Smooth muscle cell (in vitro differentiated cells): ENCODE data around the gene ETV5. TPM values are rescaled to one million over a fixed set of nuclear protein-coding genes. Genes with fewer than 3 reads are reported as not detected.
"Not testable (repeated sequence)": the region's sequence is repeated elsewhere in the genome, so short reads cannot be mapped to it uniquely, and the experiment has no call there.

Experiments used
- DNase-seq: peaks from one replicate; lab custom pipeline; 2025; ENCODE audit not compliant: unreplicated experiment; lab: John Stamatoyannopoulos, UW
- H2AFZ ChIP-seq: fragments of 200-600 bp; sonication (generic); 2 replicates; pipeline ENCODE4 v1.6.0; 2016; ENCODE audit warnings: antibody characterized with exemption, low read depth, mild to moderate bottlenecking
- H3F3A ChIP-seq: fragments of 200-600 bp; sonication (generic); 2 replicates; pipeline ENCODE4 v1.6.0; 2017; ENCODE audit warnings: antibody characterized with exemption, low read depth
- H3K27ac ChIP-seq: fragments of 200-600 bp; sonication (generic); 2 replicates; pipeline ENCODE4 v1.5.1; 2016; ENCODE audit warnings: low read depth, mild to moderate bottlenecking
- H3K27me3 ChIP-seq: fragments of 200-600 bp; sonication (generic); 2 replicates; pipeline ENCODE4 v1.6.1; 2016; ENCODE audit warnings: low read depth, mild to moderate bottlenecking
- H3K36me3 ChIP-seq: fragments of 200-600 bp; sonication (generic); 2 replicates; pipeline ENCODE4 v1.5.1; 2016; ENCODE audit warnings: low read depth
- H3K4me1 ChIP-seq: fragments of 200-600 bp; sonication (generic); 2 replicates; pipeline ENCODE4 v1.5.1; 2016; ENCODE audit warnings: low read depth
- H3K4me2 ChIP-seq: fragments of 200-600 bp; sonication (generic); 2 replicates; pipeline ENCODE4 v1.6.0; 2016; ENCODE audit warnings: mild to moderate bottlenecking
- H3K4me3 ChIP-seq: fragments of 200-600 bp; sonication (generic); 2 replicates; pipeline ENCODE4 v1.5.1; 2016; ENCODE audit warnings: mild to moderate bottlenecking
- H3K79me2 ChIP-seq: fragments of 200-600 bp; sonication (generic); 2 replicates; pipeline ENCODE4 v1.6.0; 2016; ENCODE audit warnings: low read depth, mild to moderate bottlenecking
- H3K9ac ChIP-seq: fragments of 200-600 bp; sonication (generic); 2 replicates; pipeline ENCODE4 v1.6.0; 2016; ENCODE audit warnings: low read depth
- H3K9me3 ChIP-seq: fragments of 200-600 bp; sonication (generic); replicated peaks from 2 replicates; pipeline ENCODE4 v1.5.1; 2016; ENCODE audit warnings: low read depth
- H4K20me1 ChIP-seq: fragments of 200-600 bp; sonication (generic); 2 replicates; pipeline ENCODE4 v1.6.0; 2016; ENCODE audit warnings: low read depth
- CTCF ChIP-seq: fragments of 200-600 bp; sonication (generic); IDR thresholded peaks from 2 replicates; pipeline ENCODE4 v1.5.1; 2017; ENCODE audit warnings: borderline replicate concordance, mild to moderate bottlenecking, antibody characterized with exemption; ENCODE audit not compliant: insufficient read depth, poor library complexity, severe bottlenecking
- WGBS: methylation state at CpG from one replicate; pipeline ENCODE4 v1.1.7; 2016; ENCODE audit warnings: low lambda C conversion rate; 5-methylcytosine and 5-hydroxymethylcytosine counted together
- polyA plus RNA-seq: library from polyadenylated mRNA; unstranded; fragments of >200 nt; fragmentation: Nextera tagmentation; extraction: Ambion mirVana; gene quantifications from 2 replicates; pipeline ENCODE4 v1.2.1, GENCODE V29; 2016
- total RNA-seq: library from RNA; depleted of rRNA; stranded (reverse); fragments of >200 nt; gene quantifications from 2 replicates; pipeline ENCODE4 v1.2.3, GENCODE V29; 2014

Gene ETV5
- total and polyA plus RNA-seq, 2 experiments from 2014 or later = 32.6 to 51.8 TPM

- Histone ChIP-seq H3K4me3 (no peak overlapping the region), H3K27me3 (no peaks in the 10 kb centered on the region), H3K79me2 (no peaks in the 10 kb centered on the region), H4K20me1 (no peaks in the 10 kb centered on the region), H3F3A (no peaks in the 10 kb centered on the region), H3K9me3 (peaks cover 3% of the 10 kb centered on the region), H3K9ac (no peak overlapping the region), H2AFZ (no peak overlapping the region), H3K4me2 (no peak overlapping the region), H3K4me1 (no peaks in the 10 kb centered on the region), H3K27ac (no peak overlapping the region), H3K36me3 (no peaks in the 10 kb centered on the region)
- DNase-seq = no peak
- 92% methylated on average over 4 of the region's 4 CpGs for WGBS
- TF ChIP-seq CTCF = no peak
Measured at GRCh38 chr3:186038360-186038759, 70.5 kb downstream of the ETV5 start.

- H3K9me3 ChIP-seq = peaks cover 3% of the 10 kb centered on the region
- H3F3A ChIP-seq = no peaks in the 10 kb centered on the region
- H3K4me2 ChIP-seq = peak overlapping the region; percentile 13
- 32% methylated on average over 4 of the region's 4 CpGs for WGBS
- no peaks in the 10 kb centered on the region for H3K36me3 ChIP-seq
- no peaks in the 10 kb centered on the region for H3K79me2 ChIP-seq
- H3K27me3 ChIP-seq = no peaks in the 10 kb centered on the region
- H3K4me1 ChIP-seq = no peaks in the 10 kb centered on the region
- H3K27ac ChIP-seq = no peak overlapping the region
- no peaks in the 10 kb centered on the region for H4K20me1 ChIP-seq
- DNase-seq = no peak
- H3K4me3 ChIP-seq = no peak overlapping the region
- H3K9ac ChIP-seq = no peak overlapping the region
- TF ChIP-seq CTCF = no peak
- H2AFZ ChIP-seq = no peak overlapping the region
Measured at GRCh38 chr3:186035277-186035676, 73.6 kb downstream of the ETV5 start.

- Histone ChIP-seq H2AFZ (no peak overlapping the region), H3K4me3 (no peak overlapping the region), H3K36me3 (no peaks in the 10 kb centered on the region), H4K20me1 (no peaks in the 10 kb centered on the region), H3K9ac (no peak overlapping the region), H3K9me3 (no peaks in the 10 kb centered on the region), H3K79me2 (no peaks in the 10 kb centered on the region), H3K27ac (no peak overlapping the region), H3F3A (no peaks in the 10 kb centered on the region), H3K4me1 (no peaks in the 10 kb centered on the region), H3K4me2 (no peak overlapping the region), H3K27me3 (no peaks in the 10 kb centered on the region)
- DNase-seq = no peak
- no peak for TF ChIP-seq CTCF
- WGBS = 100% methylated on average over 1 of the region's 1 CpG
Measured at GRCh38 chr3:186032321-186032720, 76.6 kb downstream of the ETV5 start.

- H3K4me1 ChIP-seq, H3K36me3 ChIP-seq, H3K9ac ChIP-seq, H3K27me3 ChIP-seq, H3K4me3 ChIP-seq, DNase-seq, H2AFZ ChIP-seq, H3K27ac ChIP-seq, H4K20me1 ChIP-seq, H3K9me3 ChIP-seq, H3K79me2 ChIP-seq, H3K4me2 ChIP-seq, H3F3A ChIP-seq: not testable (repeated sequence)
- WGBS = 92% methylated on average over 5 of the region's 5 CpGs
Measured at GRCh38 chr3:186025993-186026392, 82.9 kb downstream of the ETV5 start.
